Glomerular visceral epithelial cell (primary cell): ENCODE results near the gene LARP7.
"Not testable (repeated sequence)": the region's sequence is repeated elsewhere in the genome, so short reads cannot be mapped to it uniquely, and the experiment has no call there.

Experiments used
- DNase-seq: peaks from one replicate; pipeline ENCODE4 v3.0.0-alpha.2; 2016; ENCODE audit errors: extremely low spot score

The LARP7 gene

DNA sequence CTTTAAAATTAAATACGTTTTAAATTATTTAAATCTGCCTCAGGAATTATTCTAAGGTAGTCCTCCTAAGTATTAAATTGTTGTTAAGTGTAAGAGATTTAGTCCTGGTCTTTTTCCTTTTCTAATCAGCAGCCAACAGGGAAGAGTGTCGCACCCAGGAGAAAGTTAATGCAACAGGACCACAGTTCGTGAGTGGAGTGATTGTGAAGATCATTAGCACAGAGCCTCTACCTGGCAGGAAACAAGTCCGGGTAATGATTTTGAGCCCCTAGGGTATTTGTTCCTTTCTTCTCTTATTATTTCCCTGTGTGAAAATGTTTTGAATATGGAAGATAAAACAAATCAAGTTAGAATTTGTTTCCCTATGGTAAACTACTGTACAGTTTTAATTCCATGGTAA is 13.4 kb downstream of the LARP7 start:
- no peak for DNase-seq

DNA sequence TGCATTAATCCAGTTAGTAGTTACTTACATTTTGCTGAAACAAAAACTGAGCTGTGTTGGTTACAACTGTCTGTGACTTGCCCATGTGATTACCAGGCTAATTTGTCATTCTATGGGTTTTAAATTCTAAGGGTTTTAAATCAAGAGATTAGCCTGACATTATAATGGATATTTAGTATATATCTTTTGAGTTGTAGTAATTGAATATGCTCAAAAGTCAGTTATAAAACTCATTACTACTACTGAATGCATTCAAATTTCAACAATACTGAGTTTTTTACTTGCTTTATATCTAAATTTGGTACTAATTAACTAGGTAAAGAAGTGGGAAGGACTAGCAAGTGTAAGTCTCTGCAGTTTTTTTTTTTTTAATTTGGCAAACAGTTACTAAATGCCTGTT is 14.7 kb downstream of the LARP7 start:
- DNase-seq: no peak

DNA sequence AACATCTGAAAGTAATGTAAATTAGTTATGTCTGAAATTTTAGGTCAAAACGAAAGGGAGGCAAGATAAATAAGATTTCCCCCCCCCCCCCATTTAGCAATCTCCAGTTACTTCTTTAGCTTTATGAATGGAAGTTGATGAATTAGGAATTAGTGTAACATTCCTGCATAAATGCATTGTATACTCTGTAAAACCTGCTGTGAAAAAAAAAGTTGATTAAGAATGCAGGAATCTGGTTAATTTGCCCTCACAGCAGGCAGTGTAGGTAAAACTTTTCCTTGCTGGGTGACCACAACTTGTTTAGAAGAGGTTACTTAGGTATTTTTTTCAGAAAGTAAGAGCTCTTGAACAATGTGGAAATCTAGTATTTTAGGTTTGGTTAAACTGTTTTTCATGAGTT is 15.3 kb downstream of the LARP7 start:
- DNase-seq: no peak

DNA sequence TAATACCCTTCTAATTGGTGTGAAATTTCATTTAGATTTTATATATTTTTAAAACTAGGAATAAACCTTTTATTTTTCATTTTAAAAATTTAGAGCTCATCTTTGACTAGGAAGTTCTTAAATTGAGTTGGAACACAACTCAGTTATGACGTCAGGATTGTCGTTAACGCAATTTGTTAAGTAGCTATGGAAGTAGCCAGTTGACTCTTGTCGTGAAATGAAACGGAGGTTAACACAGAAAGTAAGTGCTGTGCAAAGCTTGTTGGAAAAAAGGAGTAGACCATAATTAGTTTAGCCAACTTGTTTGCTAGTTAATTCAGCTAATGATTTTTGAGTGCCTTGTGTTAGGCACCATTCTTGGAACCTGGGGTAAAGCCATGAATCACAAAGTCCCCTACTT is 18.3 kb downstream of the LARP7 start:
- no peak for DNase-seq

DNA sequence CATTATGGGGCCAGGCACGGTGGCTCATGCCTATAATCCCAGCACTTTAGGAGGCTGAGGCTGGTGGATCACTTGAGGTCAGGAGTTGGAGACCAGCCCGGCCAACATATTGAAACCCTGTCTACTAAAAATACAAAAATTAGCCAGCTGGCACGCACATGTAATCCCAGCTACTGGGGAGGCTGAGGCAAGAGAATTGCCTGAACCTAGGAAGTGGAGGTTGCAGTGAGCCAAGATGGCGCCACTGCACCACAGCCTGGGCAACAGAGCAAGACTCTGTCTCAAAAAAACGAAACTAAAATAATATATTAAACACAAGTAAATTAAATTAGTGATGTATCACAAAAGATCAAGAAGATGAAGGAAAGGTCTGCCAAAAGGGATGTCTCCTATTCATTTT is 19.2 kb downstream of the LARP7 start:
- DNase-seq: not testable (repeated sequence)

DNA sequence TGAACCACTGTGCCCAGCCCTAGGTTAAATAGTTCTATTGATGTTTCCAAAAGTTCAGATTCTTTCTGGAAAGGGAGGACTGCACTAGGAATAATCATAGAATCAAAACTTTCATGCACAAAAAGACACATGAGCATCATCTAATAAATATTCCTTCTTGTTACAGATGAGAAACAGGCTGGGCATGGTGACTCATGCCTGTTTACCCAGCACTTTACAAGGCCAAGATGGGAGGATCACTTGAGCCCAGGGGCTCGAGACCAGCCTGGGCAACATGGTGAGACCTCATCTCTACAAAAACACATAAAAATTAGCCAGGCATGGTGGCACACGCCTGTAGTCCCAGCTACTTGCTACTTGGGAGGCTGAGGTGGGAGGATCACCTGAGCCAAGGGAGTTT is 27.7 kb downstream of the LARP7 start:
- DNase-seq: no peak

DNA sequence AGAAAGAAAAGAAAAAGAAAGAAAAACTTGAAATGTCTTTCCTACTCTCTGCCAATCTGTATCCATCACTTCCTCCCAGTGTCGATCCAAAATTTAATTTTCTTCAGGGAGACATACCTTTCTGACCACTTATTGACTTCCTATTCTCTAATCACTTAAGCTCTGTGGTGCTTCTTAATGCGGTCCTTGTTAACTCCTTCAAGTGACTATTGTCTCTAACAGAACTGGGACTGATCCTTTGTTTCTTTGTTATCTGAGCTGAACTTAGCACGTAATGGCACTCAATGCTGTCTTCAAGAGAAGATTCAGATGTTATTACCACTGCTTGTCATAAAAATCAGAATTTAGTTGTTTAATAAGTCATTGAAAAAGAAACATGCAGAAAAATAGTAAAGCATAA is 31.2 kb downstream of the LARP7 start:
- DNase-seq: no peak

DNA sequence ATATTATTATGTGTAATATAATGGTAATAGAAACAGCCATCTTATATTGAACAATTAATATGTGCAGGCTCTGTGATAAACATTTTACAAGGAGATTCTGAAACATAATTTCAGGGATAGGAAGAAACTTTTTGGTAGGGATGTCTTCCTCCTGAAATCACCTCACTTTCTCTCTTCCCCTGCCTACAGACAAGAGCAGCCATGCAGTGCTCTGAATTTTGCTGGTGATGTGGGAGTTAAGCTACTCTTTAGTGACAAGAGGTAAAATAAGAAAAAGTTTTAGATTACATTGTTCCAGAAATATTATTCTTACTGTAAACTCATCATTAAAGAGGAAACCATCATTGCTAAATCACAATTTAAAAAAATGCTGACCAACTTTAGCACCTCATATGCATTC is 36.1 kb downstream of the LARP7 start:
- DNase-seq: no peak

DNA sequence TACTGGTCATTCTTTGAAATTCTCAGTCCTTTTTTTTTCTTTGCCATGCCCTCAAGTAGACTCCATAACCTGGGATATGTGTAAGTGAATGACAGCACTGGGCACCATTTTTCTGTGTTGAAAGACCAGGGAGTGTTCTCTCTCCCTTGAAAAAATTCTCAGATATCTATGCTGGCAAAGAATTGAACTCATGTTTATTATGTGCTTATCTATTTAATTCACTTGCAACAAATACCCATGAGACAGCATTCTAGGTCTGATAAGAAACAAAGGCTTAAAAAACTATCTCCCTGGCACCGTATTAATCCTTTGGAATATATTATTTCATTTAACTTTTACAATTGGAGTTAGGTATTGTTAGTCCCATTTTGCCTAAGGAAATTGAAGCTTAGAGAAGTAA is 36.7 kb downstream of the LARP7 start:
- DNase-seq: no peak

DNA sequence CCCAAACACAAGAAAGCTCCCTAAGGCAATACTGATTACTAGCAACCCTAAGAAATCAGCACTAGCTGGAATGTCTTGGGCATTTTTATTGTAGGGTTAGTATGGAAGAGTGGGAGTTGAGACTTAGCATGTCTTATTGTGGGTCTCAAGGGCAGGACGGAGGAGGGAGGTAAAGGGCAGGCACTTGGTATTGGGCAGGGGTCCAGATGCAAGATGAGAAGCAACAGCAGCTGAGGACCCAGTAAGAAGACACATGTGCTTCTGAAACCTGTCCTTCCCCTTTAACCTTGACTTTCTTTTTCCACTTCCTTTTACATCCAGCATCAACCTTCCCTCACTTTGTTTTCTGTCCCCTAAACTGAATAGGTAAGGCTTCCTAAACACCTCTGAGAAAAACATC is 37.4 kb downstream of the LARP7 start:
- no peak for DNase-seq

DNA sequence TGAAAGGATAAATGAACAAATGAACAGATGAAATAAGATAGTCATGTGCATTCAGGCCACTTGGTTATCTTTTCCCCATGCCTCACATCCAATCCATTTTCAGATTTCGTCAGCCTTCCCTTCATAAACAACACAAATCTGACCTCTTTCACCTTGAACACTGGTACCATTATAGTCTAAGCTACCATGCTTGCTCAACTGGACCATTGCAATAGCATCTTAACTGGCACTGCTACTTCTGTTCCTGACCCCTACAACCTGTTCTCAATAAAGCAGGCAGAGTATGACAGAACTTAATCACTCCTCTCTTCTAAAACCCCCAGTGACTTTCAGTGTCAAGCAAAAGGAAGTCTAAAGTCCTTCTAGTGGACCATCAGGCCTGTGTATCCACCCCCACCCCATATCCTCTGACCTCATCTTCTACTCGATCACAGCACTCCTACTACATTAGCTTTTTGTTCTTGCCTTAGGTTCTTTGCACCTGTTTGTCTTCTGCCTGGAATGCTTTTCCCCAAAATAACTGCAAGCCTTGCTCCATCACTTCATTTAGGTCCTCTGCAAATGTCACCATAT is 40.7 kb downstream of the LARP7 start:
- DNase-seq: no peak

DNA sequence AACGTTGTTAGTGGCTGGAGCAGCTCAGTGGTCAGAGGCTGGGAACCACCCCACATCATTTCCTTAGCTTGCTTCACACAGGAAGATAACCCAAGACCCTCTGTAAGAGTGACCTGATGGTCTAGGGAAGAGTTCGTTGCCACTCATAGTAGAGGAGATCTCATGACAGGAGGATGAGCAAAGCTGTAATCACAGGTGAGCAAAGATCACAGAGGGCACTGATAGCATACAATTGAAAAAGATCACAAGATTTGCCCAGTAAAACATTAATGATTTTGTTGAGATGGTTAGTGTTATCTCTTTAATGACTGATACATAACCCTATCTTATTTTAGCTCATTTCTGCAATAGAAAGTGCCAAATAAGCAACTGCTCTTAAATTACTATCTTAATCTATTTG is 44.1 kb downstream of the LARP7 start:
- DNase-seq: no peak

DNA sequence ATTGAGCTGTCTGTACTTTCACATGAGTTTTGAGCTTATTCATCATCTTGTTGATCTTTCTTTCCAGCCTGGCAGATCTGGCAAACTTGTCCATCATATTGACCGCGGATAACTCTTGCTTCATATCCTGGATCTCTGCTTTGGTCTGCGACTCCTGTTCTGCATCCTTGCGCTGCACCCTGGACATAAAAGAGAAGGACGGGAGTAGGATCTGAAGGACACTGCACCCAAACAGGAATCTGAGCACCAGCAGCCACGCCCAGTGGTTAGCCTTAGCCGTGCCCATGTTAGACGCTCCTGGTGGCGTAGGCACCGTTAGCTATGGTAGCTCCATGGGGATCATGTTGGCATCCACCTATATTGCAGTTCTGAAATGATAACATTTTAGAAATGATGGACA is 56.6 kb downstream of the LARP7 start:
- DNase-seq: no peak

DNA sequence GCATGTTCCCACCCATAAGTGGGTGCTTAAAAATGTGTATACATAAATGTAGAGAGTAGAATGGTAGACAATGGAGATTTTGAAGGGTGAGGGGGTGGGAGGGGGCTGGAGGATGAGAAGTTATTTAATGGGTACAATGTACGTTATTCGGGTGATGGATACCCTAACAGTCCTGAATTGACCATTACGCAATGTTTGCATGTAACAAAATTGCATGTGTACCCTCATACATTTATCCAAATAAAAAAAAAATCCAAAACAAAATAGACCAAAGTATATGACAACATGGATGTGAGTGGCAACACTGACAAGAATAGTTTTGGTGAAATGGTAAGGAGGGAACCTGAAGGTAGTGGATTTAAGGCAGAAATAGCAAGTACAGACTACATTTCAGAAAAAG is 63.7 kb downstream of the LARP7 start:
- no peak for DNase-seq

DNA sequence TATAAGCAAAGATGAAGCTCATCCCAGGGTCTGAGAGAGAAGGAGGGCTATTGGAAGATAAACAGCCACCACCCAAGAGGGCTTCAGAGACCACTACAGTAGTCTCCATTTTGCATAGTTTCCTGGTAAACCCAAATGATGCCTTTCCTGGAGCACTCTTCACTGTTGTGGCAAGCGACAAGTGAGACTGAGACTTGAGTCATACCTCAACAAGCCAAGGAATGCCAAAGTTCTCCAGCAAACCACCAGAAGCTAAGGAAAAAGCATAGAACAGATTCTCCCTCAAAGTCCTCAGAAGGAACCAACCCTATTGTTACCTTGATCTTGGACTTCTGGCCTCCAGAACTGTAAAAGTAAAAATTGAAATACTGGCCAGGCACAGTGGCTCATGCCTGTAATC is 65.9 kb downstream of the LARP7 start:
- DNase-seq: peak; percentile 8

DNA sequence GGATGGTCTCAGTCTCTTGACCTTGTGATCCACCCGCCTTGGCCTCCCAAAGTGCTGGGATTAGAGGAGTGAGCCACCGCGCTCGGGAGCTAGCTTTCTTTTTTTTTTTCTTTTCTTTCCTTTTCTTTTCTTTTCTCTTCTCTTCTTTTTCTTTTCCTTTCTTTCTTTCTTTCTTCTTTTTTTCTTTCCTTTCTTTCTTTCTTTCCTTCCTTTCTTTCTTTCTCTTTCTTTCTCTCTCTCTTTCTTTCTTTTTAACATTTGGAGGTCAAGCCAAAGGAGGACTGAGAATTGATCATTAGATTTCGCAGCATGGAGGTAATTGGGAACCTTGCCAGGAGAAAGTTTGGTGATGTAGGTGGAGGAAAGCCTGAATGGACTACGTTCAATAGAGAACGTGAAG is 67.4 kb downstream of the LARP7 start:
- no peak for DNase-seq

DNA sequence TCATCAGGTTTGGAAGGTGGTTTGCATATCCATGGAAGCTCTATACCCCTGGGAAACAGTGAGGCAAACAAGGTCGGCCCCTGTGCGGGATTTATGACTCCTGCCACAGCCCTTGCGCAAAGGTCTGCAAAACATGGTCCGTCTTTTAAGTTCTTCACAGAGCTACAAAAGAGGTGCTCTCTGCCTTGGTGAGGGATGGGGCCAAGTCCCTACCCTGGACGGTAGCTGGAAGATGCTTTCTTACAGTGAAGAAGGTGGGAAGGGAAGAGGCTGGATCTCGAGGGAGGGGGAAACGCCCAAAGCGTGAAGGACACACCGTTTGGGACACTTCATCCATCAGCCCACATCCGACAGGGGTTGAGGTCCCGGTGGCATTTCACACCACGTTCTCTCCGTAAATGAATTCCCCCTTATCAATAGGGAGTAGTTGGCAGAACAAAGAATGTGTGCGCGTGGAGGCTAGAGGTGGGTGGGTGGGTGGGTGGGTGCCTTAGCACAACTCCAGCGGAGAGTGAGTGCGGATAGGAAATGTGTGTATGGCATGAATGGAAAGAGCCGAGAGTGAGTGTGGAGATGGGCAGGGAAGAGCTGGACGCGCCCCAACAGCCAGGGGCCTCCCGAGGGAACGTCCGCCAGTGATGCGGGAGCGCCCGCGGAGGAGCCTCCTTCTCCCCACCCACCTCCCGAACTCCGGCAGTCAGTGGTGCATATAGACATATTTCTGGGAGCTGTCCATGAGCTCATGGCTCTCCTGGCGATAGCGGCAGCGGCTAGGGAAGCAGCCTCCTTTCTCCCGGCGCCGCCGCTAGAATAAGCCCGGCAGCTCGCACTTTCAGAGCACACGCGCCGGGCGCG is 68.3 kb downstream of the LARP7 start:
- DNase-seq: peak; percentile 75

DNA sequence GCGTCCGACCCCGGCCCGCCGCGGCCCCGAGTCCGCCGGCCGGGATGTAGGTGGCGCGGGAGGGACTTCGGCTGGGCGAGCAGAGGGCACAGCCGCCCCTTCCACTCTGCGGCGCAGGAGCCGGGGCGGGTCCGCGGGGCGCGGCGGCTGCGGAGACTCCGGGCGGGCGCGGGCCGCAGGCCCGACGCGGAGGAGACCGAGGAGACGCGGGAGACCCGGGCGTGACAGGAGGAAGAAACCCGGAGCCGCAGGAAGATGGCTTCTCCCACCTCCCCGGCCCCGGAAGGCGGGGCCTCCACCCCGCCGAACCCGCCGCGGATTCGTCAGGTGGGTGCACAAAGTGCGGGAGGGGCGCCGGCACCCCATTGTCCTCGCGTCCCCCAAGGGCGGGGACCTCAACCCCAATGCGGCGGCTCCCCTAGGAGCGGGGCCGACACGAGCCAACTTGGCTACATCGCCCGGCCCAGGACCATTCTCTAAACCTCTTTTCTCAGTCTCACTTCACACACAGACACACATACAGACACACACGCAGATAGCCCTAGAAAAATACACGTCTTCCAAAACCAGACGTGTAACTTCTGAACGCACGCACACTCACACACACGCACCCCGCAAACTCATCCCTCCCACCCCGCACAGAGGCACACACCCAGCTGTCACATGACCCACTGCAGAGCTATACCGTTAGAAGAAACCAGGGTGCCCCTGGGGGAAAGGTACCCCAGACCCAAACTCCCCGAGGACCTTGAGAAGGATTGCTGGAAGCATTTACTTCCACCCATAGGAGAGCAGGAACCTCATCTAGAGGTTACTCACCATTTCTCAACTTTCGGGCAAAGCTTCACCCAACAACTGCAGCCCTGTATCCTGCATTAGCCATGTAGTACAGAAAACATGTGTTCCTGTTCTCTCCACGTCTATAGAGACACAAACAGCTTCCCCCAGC is 69.2 kb downstream of the LARP7 start:
- peak; percentile 9 for DNase-seq

DNA sequence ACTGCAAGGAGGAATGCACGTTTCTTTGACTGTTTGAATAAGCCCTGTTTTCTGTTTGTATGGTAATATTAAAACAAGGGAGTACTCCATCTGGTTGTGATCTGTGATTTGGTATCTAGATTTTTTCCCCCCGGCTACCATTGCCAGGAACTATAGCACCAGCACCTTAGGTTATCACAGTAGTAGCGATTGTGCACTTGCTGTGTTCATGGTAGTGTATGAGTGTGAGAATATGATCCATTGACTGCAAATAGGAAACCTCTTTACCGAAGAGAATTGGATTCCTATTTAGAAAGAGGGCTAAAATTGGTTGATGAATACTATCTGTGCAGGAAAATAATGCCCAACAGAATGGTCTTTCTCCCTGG is 69.9 kb downstream of the LARP7 start:
- DNase-seq: no peak
